ENCODE data around the gene GFER. TPM values are rescaled to one million over a fixed set of nuclear protein-coding genes. Genes with fewer than 3 reads are reported as not detected.
"Not testable (repeated sequence)": the region's sequence is repeated elsewhere in the genome, so short reads cannot be mapped to it uniquely, and the experiment has no call there.

GFER gene
- total and polyA plus RNA-seq, 5 donors from 2014 or later, result 18.4 to 45.5 (median 35.9) TPM

DNA sequence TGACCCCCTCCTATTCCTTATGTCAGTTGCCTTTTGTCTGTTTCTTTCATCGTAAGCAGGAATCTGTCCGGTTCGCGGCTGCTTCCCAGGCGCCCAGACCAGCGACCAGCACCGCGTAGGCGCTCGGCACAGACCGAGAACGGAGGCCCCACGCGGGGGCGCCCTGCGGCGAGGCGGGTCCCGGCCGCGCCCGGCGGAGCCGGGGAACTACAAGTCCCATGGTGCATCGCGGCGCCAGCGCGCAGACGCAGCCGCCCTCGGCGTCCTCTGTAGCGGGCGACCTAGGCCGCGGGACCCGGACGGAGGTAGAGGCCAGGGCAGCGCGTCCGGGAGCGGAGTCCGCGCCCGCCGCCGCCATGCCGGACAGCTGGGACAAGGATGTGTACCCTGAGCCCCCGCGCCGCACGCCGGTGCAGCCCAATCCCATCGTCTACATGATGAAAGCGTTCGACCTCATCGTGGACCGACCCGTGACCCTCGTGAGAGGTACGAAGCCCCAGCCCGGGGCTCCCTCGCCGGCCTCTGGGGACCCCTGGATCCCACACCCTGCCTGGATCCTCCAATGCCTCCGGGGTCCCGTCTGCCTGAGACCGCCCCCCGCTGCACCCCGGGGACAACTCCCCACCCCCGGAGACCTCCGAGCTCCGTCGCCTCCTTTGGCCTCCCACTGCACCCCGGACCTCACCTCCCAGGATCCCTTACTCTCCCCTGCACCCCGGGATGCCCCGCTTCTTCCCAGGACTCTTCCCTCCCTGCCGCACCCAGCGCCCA lies 24.5 kb upstream of the GFER start, which contains the start of gene NDUFB10:
Gene NDUFB10, plus strand, starts transcription at position 270 of the 771 bp plus-strand sequence. Its CDS starts 87 bp downstream, at position 357.
- H3K4me1 ChIP-seq (ENCODE audit: control insufficient read depth, insufficient read depth, low read length, poor library complexity, severe bottlenecking), result peaks cover 46% of the 10 kb centered on the region
- peaks cover 11 to 47% (median 26%) of the 10 kb centered on the region in 4 donors for H3K4me1 Mint-ChIP-seq
- peak; percentile 85 to 90 (median 89) for DNase-seq
- H3K4me3 Mint-ChIP-seq, result peak within 1 kb of the TSS; percentile 89 to 97 (median 92)
- peak; percentile 90 to 93 for ATAC-seq (ENCODE audit: low read depth in 2 of 2)
- H3K9me3 ChIP-seq (ENCODE audit: control insufficient read depth in 2 of 2, low read length in 2 of 2), result no peaks in the 10 kb centered on the region
- peaks cover 16% of the 10 kb centered on the region for H3K36me3 ChIP-seq (ENCODE audit: control insufficient read depth, insufficient read depth, low read length)
- peaks cover 18% of the 10 kb centered on the region for H3K36me3 Mint-ChIP-seq
- peak within 1 kb of the TSS; percentile 90 to 96 (median 93) for H3K27ac Mint-ChIP-seq
- H3K27me3 ChIP-seq (ENCODE audit: control insufficient read depth, insufficient read depth, low read length), result no peaks in the 10 kb centered on the region
- H3K4me3 ChIP-seq (ENCODE audit: low read depth, low read length), result peak within 1 kb of the TSS; percentile 64
- H3K9me3 Mint-ChIP-seq, result peaks cover 0 to 4% (median 0%) of the 10 kb centered on the region in 7 donors
- H3K27ac ChIP-seq (ENCODE audit: insufficient read depth, low read length, poor library complexity, severe bottlenecking), result peak within 1 kb of the TSS; percentile 56
- no peaks in the 10 kb centered on the region for H3K27me3 Mint-ChIP-seq

DNA sequence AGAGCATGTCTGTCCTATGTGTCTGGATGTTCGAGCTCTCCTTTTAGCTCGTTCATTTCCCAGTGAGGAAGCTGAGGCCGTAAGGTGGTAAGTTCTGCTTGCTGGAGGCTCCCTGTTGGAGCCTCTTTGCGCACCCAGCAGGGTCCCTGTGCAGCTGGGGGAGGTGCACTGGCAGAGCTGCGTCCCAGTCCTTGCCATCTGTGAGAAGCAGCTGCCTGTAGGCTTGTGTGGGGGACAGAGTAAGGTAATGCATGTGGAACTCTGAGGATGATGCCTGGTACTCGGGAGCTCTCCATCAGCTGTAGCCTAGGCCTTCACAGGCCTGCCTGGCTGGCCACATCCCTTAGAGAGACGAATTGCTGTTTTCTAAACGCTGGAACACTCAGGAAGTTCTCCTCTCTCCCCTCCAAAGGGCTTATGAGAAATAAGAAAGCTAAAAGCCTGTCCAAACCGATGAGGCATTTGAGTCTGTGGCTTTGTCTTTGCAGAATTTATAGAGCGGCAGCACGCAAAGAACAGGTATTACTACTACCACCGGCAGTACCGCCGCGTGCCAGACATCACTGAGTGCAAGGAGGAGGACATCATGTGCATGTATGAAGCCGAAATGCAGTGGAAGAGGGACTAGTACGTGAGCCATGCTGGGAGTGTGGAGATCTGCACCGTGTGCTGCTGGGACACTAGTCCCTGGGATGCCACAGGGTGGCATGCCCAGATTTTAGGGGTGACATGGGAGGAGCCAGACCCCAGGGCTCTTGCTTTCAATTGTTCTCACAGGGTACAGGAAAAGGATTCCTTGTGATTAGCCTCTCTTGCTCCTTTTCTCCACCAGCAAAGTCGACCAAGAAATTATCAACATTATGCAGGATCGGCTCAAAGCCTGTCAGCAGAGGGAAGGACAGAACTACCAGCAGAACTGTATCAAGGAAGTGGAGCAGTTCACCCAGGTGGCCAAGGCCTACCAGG lies 23.0 kb upstream of the GFER start:
- Histone ChIP-seq H3K4me3 (ENCODE audit: low read depth, low read length) (peak overlapping the region; percentile 64), H3K27ac (ENCODE audit: insufficient read depth, low read length, poor library complexity, severe bottlenecking) (peak overlapping the region; percentile 41), H3K9me3 (ENCODE audit: control insufficient read depth in 2 of 2, low read length in 2 of 2) (no peaks in the 10 kb centered on the region), H3K4me1 (ENCODE audit: control insufficient read depth, insufficient read depth, low read length, poor library complexity, severe bottlenecking) (peaks cover 54% of the 10 kb centered on the region), H3K27me3 (ENCODE audit: control insufficient read depth, insufficient read depth, low read length) (no peaks in the 10 kb centered on the region), H3K36me3 (ENCODE audit: control insufficient read depth, insufficient read depth, low read length) (peaks cover 16% of the 10 kb centered on the region)
- ATAC-seq (ENCODE audit: low read depth in 2 of 2), result no peak
- Mint-ChIP-seq H3K27me3 (peaks cover 6% of the 10 kb centered on the region), H3K9me3 (peaks cover 0 to 4% (median 0%) of the 10 kb centered on the region in 7 donors), H3K4me3 (peak overlapping the region; percentile 89 to 97 (median 92)), H3K27ac (peak overlapping the region; percentile 90 to 96 (median 93)), H3K36me3 (peaks cover 18% of the 10 kb centered on the region), H3K4me1 (peaks cover 11 to 53% (median 32%) of the 10 kb centered on the region in 4 donors)
- peak in 1 of 3 donors; percentile 32 for DNase-seq

DNA sequence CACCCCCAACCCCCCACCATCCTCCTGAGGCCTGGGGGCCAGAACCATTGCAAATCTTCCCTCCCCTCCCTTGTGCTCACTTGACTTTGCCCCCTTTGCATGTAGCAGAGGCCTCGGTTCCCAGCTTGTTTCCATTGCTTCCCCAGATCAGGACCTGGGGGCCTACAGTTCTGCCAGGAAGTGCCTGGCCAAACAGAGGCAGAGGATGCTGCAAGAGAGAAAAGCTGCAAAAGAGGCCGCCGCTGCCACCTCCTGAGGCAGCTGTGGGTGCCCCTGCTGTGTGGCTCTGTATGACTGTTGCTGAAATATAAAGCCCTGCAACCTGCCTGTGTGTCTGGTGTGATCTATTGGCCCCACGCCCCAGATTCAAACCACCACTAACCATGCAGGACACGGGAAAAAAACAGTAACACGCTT lies 22.3 kb upstream of the GFER start:
- H3K4me3 ChIP-seq (ENCODE audit: low read depth, low read length), result no peak overlapping the region
- H3K9me3 Mint-ChIP-seq, result peaks cover 0 to 4% (median 0%) of the 10 kb centered on the region in 7 donors

DNA sequence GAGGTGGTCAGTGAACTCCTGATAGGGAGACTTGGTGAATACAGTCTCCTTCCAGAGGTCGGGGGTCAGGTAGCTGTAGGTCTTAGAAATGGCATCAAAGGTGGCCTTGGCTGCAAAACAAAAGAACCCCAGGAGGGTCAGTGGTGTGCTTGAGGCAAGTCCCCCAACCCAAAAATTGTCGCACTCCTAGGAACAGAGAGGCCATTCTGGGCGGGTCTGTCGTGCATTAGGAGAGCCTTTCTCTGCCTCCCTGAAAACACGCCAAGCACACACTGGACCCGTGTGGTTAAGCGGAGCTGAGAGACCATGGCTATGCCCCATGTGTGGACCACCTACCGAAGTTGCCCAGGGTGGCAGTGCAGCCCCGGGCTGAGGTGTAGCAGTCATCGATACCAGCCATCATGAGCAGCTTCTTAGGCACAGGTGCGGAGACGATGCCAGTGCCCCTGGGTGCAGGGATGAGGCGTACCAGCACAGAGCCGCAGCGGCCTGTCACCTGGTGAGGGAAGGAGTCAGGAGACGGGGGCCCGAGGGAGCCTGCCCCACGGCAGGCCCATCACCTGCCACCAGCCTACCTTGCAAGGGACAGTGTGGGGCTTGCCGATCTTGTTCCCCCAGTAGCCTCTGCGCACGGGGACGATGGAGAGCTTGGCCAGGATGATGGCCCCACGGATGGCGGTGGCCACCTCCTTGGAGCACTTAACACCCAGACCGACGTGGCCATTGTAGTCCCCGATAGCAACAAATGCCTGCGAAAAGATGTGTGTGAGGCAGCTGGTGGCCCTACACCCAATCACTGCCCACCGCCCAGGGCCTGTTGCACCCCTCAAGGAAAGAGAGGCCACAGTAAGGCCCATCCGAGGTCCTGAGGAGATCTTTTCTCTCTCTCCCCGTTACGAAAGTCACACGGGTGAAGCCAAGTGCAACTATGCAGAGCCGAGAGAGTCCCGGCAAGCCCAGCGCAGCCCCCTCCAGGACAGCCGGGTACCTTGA lies 21.5 kb upstream of the GFER start:
- DNase-seq; H3K9me3 Mint-ChIP-seq; H3K4me3 ChIP-seq (ENCODE audit: low read depth, low read length); H3K9me3 ChIP-seq (ENCODE audit: control insufficient read depth in 2 of 2, low read length in 2 of 2); H3K27me3 ChIP-seq (ENCODE audit: control insufficient read depth, insufficient read depth, low read length); ATAC-seq (ENCODE audit: low read depth in 2 of 2); H3K27me3 Mint-ChIP-seq: not testable (repeated sequence)
- Histone ChIP-seq H3K27ac (ENCODE audit: insufficient read depth, low read length, poor library complexity, severe bottlenecking) (peak overlapping the region; percentile 98), H3K36me3 (ENCODE audit: control insufficient read depth, insufficient read depth, low read length) (peaks cover 16% of the 10 kb centered on the region), H3K4me1 (ENCODE audit: control insufficient read depth, insufficient read depth, low read length, poor library complexity, severe bottlenecking) (peaks cover 55% of the 10 kb centered on the region)
- Mint-ChIP-seq H3K4me3 (peak overlapping the region; percentile 94 to 97 (median 96)), H3K36me3 (peaks cover 18% of the 10 kb centered on the region), H3K27ac (peak overlapping the region; percentile 95 to 98 (median 97)), H3K4me1 (peaks cover 11 to 56% (median 32%) of the 10 kb centered on the region in 4 donors)

More for the DNA sequence above, 22.3 kb upstream of the GFER start:
- H3K36me3 ChIP-seq (ENCODE audit: control insufficient read depth, insufficient read depth, low read length), result peaks cover 16% of the 10 kb centered on the region
- peak overlapping the region; percentile 41 for H3K27ac ChIP-seq (ENCODE audit: insufficient read depth, low read length, poor library complexity, severe bottlenecking)
- Mint-ChIP-seq H3K4me3 (peak overlapping the region; percentile 62 to 97 (median 82)), H3K36me3 (peaks cover 18% of the 10 kb centered on the region), H3K4me1 (peaks cover 11 to 56% (median 32%) of the 10 kb centered on the region in 4 donors), H3K27ac (peak overlapping the region in 2 of 3 donors; percentile 48 to 54), H3K27me3 (peaks cover 6% of the 10 kb centered on the region)
- H3K9me3 ChIP-seq (ENCODE audit: control insufficient read depth in 2 of 2, low read length in 2 of 2), result no peaks in the 10 kb centered on the region
- H3K27me3 ChIP-seq (ENCODE audit: control insufficient read depth, insufficient read depth, low read length), result no peaks in the 10 kb centered on the region
- ATAC-seq (ENCODE audit: low read depth in 2 of 2) (no peak), DNase-seq (peak in 1 of 3 donors; percentile 28)
- H3K4me1 ChIP-seq (ENCODE audit: control insufficient read depth, insufficient read depth, low read length, poor library complexity, severe bottlenecking), result peaks cover 55% of the 10 kb centered on the region

DNA sequence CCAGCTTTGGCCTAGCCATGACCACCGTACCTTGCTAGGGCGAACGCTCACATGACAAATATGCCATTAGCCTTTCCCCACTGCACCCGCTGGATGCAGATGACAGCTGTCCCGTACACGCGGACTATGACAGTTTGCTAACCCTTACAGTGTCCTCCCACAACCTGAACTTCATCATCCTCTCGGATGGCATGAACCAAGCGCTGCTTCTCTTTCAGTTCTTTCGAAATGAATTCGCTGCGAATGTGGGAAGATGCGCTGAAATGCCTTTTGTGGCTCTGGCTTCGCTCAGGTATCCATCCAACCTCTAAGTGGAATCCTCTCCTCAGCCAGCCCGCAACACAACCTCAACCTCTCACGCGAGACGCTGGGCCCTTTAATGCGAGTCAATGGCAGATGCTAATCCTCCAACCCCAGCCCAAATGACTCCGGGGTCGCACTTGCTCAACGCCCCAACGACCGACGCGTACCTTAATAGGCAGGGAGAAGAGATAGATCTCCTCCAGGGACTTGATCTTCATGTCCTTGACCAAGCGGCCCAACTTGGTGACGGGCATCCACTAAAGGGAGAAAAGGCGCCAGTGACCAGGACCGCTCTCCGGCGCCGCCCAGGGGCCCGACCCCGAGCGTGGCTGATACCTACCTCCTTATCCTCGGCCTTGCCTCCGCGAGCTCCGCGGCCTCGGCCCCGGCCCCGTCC lies 20.0 kb upstream of the GFER start:
- DNase-seq, result peak in 2 of 3 donors; percentile 23 to 49
- peak in 1 of 2 donors; percentile 6 for ATAC-seq (ENCODE audit: low read depth in 2 of 2)
- Histone ChIP-seq H3K27me3 (ENCODE audit: control insufficient read depth, insufficient read depth, low read length) (no peaks in the 10 kb centered on the region), H3K9me3 (ENCODE audit: control insufficient read depth in 2 of 2, low read length in 2 of 2) (no peaks in the 10 kb centered on the region), H3K4me1 (ENCODE audit: control insufficient read depth, insufficient read depth, low read length, poor library complexity, severe bottlenecking) (peaks cover 52% of the 10 kb centered on the region), H3K27ac (ENCODE audit: insufficient read depth, low read length, poor library complexity, severe bottlenecking) (peak overlapping the region; percentile 98), H3K4me3 (ENCODE audit: low read depth, low read length) (peak overlapping the region; percentile 74), H3K36me3 (ENCODE audit: control insufficient read depth, insufficient read depth, low read length) (peaks cover 16% of the 10 kb centered on the region)
- Mint-ChIP-seq H3K9me3 (peaks cover 0 to 4% (median 0%) of the 10 kb centered on the region in 7 donors), H3K4me1 (peaks cover 11 to 55% (median 32%) of the 10 kb centered on the region in 4 donors), H3K36me3 (peaks cover 18% of the 10 kb centered on the region), H3K27ac (peak overlapping the region; percentile 95 to 98 (median 97)), H3K27me3 (peaks cover 6% of the 10 kb centered on the region), H3K4me3 (peak overlapping the region; percentile 94 to 97 (median 96))

DNA sequence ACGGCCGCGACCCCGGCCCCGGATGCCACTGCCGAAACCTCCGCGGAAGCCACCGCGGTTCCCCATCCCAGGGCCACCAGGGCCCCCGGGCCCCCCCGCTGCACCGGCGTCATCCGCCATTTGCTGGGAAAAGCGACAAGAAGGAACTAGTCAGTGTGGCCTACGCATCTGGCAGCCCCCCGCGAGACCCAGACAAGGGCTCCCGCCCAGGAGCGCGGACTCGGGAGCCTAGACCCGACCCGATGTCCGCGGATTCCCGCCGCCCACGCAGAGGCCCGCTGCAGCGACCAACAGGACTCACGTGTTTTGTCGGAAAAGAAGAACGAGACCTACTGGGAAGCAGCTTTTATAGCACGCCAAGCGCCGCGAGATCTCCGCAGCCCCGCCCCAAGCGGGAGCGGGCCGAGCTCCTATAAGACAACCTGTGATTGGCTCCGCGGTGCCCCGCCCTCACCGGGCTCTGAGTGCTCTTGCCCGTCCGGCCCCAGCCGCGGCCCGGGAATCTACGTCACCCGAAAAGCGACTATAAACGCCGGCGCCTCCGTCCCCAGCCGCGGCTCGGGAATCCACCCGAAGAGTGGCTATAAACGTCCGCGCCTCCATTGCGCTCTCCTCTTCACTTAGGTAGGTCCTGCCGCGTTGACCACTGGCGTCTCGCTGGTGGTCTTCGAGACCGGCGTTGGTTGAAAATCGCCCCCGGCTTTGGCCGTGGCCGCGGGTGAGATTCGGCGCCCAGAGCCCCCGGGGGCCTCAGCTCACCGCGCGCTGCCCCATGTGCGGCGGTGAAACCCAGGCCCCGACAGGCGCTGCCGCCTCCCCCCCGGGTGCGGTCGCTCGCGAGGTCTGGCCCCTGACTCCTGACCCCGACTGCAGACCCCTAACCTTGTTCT lies 19.2 kb upstream of the GFER start, which contains the start of gene RPS2:
Gene RPS2, minus strand, starts transcription at position 321 of the 890 bp plus-strand sequence. Its CDS starts 201 bp downstream, at position 120.
- Histone ChIP-seq H3K36me3 (ENCODE audit: control insufficient read depth, insufficient read depth, low read length) (peaks cover 16% of the 10 kb centered on the region), H3K9me3 (ENCODE audit: control insufficient read depth in 2 of 2, low read length in 2 of 2) (no peaks in the 10 kb centered on the region), H3K27ac (ENCODE audit: insufficient read depth, low read length, poor library complexity, severe bottlenecking) (peak within 1 kb of the TSS; percentile 98), H3K4me1 (ENCODE audit: control insufficient read depth, insufficient read depth, low read length, poor library complexity, severe bottlenecking) (peaks cover 46% of the 10 kb centered on the region), H3K27me3 (ENCODE audit: control insufficient read depth, insufficient read depth, low read length) (no peaks in the 10 kb centered on the region), H3K4me3 (ENCODE audit: low read depth, low read length) (peak within 1 kb of the TSS; percentile 74)
- peaks cover 11 to 50% (median 32%) of the 10 kb centered on the region in 4 donors for H3K4me1 Mint-ChIP-seq
- H3K9me3 Mint-ChIP-seq, result peaks cover 0 to 4% (median 0%) of the 10 kb centered on the region in 7 donors
- peaks cover 18% of the 10 kb centered on the region for H3K36me3 Mint-ChIP-seq
- DNase-seq (peak; percentile 98 to 99 (median 99)), ATAC-seq (ENCODE audit: low read depth in 2 of 2) (peak; percentile 93 to 95)
- H3K4me3 Mint-ChIP-seq, result peak within 1 kb of the TSS; percentile 94 to 97 (median 96)
- H3K27ac Mint-ChIP-seq, result peak within 1 kb of the TSS; percentile 97 to 98 (median 97)
- H3K27me3 Mint-ChIP-seq, result peaks cover 6% of the 10 kb centered on the region

Data from CD4-positive, CD25-positive, alpha-beta regulatory T cell (primary cell).